ENCODE data around the gene IMMP2L. TPM values are rescaled to one million over a fixed set of nuclear protein-coding genes. Genes with fewer than 3 reads are reported as not detected.

IMMP2L gene
- total RNA-seq, 6 experiments from 2014 or later, result 14.2 to 25.3 (median 19.7) TPM

DNA sequence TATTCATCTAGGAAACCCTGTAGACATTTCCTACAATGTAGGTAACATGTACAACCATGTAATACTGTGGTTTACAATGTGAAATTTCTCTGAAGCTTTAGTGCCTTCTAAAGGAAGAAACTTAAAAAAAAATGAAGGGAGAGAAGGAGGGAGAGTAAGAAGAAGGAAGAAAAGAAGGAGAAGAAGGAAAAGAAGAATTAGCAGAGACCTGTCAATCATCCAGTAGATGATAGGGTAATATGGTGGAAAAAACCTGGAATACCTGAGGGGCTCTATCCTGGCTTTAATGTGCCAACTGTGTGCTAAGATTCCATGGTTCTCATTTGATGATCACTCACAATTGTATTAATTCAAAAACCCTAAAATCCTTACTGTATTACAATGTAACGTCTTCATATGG lies 474.0 kb downstream of the IMMP2L start:
- no peak overlapping the region for H3K4me3 ChIP-seq
- intact Hi-C loops (cut with DNase I), result no loop called here
- H3K36me3 ChIP-seq, result no peaks in the 10 kb centered on the region
- H3K27ac ChIP-seq, result no peak overlapping the region
- H3K9me3 ChIP-seq, result no peaks in the 10 kb centered on the region
- DNase-seq (no peak), ATAC-seq (no peak)
- no peaks in the 10 kb centered on the region for H3K4me1 ChIP-seq
- TF ChIP-seq POLR2A (IDR thresholded peaks at IDR 0.05), result no peak
- TF ChIP-seq, protein P1, sequence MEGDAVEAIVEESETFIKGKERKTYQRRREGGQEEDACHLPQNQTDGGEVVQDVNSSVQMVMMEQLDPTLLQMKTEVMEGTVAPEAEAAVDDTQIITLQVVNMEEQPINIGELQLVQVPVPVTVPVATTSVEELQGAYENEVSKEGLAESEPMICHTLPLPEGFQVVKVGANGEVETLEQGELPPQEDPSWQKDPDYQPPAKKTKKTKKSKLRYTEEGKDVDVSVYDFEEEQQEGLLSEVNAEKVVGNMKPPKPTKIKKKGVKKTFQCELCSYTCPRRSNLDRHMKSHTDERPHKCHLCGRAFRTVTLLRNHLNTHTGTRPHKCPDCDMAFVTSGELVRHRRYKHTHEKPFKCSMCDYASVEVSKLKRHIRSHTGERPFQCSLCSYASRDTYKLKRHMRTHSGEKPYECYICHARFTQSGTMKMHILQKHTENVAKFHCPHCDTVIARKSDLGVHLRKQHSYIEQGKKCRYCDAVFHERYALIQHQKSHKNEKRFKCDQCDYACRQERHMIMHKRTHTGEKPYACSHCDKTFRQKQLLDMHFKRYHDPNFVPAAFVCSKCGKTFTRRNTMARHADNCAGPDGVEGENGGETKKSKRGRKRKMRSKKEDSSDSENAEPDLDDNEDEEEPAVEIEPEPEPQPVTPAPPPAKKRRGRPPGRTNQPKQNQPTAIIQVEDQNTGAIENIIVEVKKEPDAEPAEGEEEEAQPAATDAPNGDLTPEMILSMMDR (IDR thresholded peaks at IDR 0.05), result no peak
- 84% methylated on average over 1 of the region's 1 CpG for WGBS (ENCODE audit: insufficient coverage, low coverage, low lambda C conversion rate, missing lambda C conversion rate)
- no peaks in the 10 kb centered on the region for H3K27me3 ChIP-seq

DNA sequence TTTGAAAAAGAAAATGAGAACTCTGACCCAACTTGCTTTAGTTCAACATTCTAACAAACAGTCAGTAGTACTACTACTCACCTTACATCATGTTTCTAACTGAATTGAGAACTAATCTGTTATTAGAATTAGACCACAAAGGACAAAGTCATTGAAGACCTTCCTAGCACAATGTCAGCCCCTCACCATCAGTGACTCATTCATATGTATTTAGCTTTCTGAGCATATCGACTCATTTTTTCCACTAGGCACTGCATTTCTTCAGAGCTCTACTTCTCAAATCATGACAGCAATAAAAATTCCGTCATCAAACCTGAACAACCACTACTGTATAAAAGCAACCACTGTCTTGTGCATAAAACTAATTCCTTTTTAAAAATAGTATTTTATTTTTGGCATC lies 475.8 kb downstream of the IMMP2L start:
- Histone ChIP-seq H3K27ac (no peak overlapping the region), H3K4me3 (no peak overlapping the region), H3K27me3 (no peaks in the 10 kb centered on the region), H3K9me3 (no peaks in the 10 kb centered on the region), H3K36me3 (no peaks in the 10 kb centered on the region), H3K4me1 (no peaks in the 10 kb centered on the region)
- intact Hi-C loops (cut with DNase I), result no loop called here
- 100% methylated on average over 1 of the region's 2 CpGs for WGBS (ENCODE audit: insufficient coverage, low coverage, low lambda C conversion rate, missing lambda C conversion rate)
- DNase-seq, result no peak
- no peak for TF ChIP-seq POLR2A (IDR thresholded peaks at IDR 0.05)
- TF ChIP-seq, protein P1 (IDR thresholded peaks at IDR 0.05), result no peak
- no peak for ATAC-seq

DNA sequence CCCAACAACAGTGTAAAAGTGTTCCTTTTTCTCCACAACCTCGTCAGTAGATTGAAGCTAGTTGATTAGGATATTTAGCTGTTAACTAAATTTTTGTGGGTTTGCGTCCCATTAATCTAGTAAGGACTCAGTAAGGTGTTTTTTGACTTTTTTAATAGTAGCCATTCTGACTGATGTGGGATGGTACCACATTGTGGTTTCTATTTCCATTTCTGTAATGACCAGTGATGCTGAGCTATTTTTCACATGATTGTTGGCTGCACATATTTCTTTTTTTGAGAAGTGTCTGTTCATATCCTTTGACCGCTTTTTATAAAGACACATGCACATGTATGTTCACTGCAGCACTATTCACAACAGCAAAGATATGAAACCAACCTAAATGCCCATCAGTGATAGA lies 476.9 kb downstream of the IMMP2L start:
- 88% methylated on average over 3 of the region's 3 CpGs for WGBS (ENCODE audit: insufficient coverage, low coverage, low lambda C conversion rate, missing lambda C conversion rate)
- ATAC-seq, result no peak
- no peak for DNase-seq
- intact Hi-C loops (cut with DNase I), result no loop called here
- no peaks in the 10 kb centered on the region for H3K4me1 ChIP-seq
- no peak overlapping the region for H3K27ac ChIP-seq
- H3K9me3 ChIP-seq, result no peaks in the 10 kb centered on the region
- H3K4me3 ChIP-seq, result no peak overlapping the region
- H3K36me3 ChIP-seq, result no peaks in the 10 kb centered on the region
- H3K27me3 ChIP-seq, result no peaks in the 10 kb centered on the region
- no peak for TF ChIP-seq POLR2A (IDR thresholded peaks at IDR 0.05)
- TF ChIP-seq, protein P1 (IDR thresholded peaks at IDR 0.05), result no peak

DNA sequence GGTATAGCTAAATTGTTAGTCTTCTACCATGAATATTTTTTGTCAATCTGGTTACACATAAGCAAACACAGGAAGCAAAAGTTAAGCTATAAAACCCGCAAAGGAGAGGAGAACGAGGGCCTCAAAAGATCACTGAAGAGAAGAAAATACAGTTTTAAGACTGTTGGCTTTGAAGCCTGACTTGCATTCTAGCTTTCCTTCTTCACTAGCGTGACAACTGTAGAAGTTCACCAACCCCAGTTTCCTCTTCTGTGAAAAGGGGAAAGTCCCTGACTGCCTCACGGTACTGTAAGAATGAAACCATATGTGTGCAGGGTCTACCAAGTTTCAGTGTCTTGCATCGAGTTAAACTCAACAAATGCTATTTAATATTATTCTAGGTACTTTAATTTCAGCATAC lies 478.9 kb downstream of the IMMP2L start:
- intact Hi-C loops (cut with DNase I), result no loop called here
- H3K27ac ChIP-seq, result no peak overlapping the region
- H3K9me3 ChIP-seq, result no peaks in the 10 kb centered on the region
- DNase-seq, result no peak
- peak; percentile 45 to 72 (median 58) for ATAC-seq
- H3K4me1 ChIP-seq, result no peaks in the 10 kb centered on the region
- H3K4me3 ChIP-seq, result no peak overlapping the region
- H3K27me3 ChIP-seq, result no peaks in the 10 kb centered on the region
- 39% methylated on average over 5 of the region's 5 CpGs for WGBS (ENCODE audit: insufficient coverage, low coverage, low lambda C conversion rate, missing lambda C conversion rate)
- TF ChIP-seq, protein P1 (IDR thresholded peaks at IDR 0.05), result no peak
- no peak for TF ChIP-seq POLR2A (IDR thresholded peaks at IDR 0.05)
- H3K36me3 ChIP-seq, result no peaks in the 10 kb centered on the region

DNA sequence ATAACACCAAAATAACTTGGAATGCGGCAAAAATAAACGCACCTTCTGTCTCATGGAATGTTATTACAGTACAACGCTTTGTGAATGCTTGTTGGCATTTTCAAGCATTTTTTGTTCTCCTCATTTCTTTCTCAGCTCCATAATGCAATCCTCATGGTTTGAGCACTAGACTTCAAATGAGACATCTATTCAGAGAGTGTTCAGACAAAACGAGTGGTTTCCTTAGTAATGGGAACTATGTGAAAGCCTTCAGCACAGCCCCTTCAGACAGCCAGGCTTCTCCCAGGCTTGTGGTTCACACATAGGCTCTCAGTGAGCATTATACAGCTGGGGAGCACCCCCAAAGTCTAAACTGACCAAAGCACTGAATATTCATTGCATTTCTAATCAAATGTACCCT lies 479.9 kb downstream of the IMMP2L start:
- no peak for ATAC-seq
- Histone ChIP-seq H3K4me3 (no peak overlapping the region), H3K27me3 (no peaks in the 10 kb centered on the region), H3K4me1 (no peaks in the 10 kb centered on the region), H3K36me3 (no peaks in the 10 kb centered on the region), H3K9me3 (no peaks in the 10 kb centered on the region), H3K27ac (no peak overlapping the region)
- TF ChIP-seq POLR2A (IDR thresholded peaks at IDR 0.05), result no peak
- TF ChIP-seq, protein P1 (IDR thresholded peaks at IDR 0.05), result no peak
- no peak for DNase-seq
- intact Hi-C loops (cut with DNase I), result no loop called here
- WGBS (ENCODE audit: insufficient coverage, low coverage, low lambda C conversion rate, missing lambda C conversion rate), result 65% methylated on average over 4 of the region's 4 CpGs

All from right lobe of liver (tissue), 6 donors.